ENCODE data around the gene CTXND1. TPM values are rescaled to one million over a fixed set of nuclear protein-coding genes. Genes with fewer than 3 reads are reported as not detected.

The CTXND1 gene
- polyA plus RNA-seq, 1 donor, result 11.0 TPM

DNA sequence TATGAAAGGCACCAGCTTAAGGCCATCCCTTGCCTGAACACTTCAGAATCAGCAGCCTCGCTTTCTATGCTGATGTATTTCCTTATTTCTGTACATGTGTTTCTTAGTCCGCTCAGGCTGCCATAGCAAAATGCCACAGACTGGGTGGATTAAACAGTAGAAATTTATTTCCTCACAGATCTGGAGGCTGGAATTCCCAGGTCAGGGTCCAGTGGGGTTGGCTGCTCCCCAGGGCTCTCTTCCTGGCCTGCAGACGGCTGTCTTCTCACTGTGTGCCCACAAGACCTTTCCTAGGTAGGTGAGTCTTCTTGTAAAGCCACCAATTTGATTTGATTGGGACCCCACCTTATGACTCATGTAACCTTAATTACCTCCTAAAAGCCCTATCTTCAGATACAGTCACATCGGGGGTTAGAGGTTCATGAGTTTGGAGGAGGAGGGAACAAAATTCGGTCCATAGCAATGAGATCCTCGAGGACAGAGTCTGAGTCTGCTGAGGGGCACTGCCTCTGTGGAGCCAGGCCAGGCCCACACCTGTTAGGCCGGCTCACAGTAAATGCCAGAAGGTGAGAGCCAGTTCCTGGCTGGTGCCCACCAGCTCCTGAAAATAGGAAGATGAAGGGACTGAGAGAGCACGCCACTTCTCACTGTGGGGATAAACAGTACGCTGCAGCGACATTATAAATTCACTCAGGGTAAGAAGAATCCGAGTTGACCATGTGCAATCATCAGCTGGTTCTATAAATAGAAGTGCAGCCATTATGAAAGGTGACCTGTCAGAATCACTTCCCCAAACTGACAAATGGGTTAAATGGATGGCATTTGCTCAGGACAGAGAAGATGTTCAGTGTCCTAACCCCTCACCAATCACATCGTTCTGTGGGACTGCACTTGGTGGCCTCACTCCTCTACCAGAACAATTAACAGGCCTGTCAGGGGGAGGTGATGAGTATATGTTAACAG lies 41.1 kb downstream of the CTXND1 start:
- DNase-seq, result no peak

DNA sequence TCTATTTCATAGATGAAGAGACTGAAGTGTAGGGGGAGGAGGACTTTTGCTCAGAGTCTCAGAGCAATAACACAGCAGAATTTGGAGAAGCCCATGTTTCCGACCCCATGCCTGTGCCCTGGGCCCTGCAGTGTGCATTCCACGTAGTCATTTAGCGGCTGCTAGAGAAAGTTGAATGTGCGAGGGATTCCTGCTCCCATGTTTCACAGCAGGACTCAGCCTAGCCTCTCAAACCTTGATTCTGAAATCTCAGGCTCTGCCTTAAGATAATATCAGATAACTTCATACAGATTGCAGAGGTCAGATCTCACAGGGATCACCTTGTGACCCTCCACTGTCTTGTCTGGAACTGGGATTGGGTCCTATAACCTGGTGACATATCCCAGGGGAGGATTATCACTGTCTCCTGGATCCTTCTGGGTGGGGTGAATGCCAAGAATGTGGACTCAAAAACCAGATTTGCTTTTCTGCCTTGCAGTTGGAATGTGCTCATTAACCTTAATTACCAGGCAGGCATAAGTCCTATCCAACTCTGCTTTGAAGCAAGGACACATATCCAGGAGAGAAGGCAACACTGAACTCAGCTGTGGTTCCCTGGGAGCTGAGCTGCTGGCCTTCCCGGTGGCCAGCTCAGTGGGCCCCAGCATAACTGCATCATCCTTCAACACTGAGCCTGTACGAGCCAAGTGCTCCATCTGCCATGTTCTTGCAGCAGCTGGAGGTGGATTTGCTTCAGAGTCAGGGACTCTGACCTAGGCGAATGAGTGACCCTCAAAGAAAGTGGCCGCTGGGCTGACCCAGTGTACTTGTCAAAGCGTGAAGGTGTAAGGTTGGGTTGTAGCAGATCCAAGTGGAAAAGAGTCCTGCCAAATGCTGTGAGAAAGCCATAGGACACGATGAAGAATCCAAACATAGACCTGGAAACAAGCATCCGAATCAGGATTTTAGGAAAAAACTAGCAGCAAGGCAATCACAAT lies 43.0 kb downstream of the CTXND1 start:
- DNase-seq, result no peak

DNA sequence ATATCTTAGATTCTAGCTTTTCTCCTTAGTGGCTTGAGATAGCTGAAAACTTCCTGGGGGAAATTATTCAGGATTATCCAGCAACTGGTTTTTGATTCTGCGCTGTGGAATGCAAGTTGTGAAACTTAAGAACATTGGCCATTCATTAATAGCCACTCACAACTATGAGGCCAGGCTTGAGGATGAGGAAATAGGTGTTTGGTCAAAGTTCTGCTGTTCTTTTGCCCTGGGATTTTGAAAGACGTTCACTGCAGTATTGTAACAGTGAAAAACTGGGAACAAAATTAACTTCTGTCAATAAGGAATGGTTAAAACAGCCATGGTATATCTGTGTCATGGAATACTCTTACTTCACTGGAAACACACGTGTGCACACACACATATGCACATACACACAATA lies 44.1 kb downstream of the CTXND1 start:
- no peak for DNase-seq

DNA sequence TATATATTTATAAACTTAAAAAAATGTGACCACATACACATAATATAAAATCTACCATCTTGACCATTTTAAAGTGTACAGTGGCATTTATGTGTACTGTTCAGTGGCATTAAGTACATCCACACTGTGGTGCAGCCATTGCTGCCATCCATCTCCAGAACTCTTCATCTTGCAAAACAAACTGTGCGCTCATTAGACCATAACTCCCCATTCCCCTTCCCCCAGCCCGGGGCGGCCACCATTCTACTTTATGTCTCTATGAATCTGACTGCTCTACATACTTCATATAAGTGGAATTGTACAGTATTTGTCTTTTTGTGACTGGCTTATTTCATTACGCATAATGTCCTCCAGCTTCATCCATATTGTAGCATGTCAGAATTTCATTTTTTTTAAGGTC lies 47.8 kb downstream of the CTXND1 start:
- DNase-seq, result no peak

DNA sequence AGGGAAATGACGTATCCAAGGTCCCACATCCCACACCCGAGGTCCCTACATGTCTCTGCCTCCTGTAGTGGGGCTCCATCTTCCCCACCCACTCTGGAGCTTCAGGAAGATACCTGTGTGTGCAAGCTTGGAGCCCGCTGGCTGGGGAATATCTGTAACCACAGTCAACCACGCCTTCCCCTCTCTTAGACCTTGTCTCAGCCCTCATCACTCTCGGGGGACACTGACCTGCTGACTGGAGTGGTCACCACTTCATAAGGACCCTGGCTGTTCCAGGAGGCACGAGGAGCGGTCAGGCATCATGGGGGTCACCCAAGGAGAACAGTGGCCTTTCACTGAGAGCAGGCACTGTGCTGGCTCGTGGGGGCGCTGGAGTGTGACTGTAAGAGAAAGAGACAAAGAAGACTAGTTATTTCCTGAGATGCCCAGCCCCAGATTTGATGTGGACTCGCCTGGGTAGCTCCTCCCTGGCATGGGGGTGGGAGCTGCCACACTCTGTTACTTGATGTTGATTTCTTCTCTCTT lies 48.6 kb downstream of the CTXND1 start:
- no peak for DNase-seq

DNA sequence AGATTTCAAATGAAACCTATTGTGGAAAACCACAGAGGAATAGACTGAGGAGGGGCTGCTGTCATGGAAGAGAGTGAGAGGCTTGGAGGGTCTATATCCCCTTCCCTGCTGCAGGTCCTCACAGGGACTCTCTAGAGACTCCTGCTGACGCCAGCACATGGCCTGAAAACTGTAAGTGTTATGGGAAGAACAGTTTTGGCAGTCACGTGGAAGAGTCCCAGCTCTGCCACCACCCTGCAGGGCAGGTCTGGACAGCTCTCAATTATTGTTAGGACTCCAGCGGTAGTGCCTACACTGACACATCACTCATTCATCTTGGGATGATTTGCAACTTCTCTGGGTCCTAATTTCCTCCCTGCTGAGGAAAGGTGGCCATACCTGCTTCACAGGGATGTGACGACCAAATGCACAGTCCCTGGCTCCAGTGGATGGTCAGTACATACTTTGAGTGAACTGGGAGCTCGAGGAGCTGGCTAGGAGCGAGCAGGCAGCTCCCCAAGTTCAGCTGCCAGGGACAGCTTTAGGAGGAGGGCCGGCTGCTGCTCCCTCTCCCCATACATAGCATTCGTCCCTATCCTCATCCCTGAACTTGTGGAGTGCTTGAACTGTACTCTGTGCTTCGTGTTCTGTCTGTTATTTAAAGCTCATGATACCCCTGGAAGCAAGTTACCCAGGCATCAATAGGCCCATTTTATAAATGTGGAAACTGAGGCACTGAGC lies 49.2 kb downstream of the CTXND1 start:
- DNase-seq, result no peak

DNA sequence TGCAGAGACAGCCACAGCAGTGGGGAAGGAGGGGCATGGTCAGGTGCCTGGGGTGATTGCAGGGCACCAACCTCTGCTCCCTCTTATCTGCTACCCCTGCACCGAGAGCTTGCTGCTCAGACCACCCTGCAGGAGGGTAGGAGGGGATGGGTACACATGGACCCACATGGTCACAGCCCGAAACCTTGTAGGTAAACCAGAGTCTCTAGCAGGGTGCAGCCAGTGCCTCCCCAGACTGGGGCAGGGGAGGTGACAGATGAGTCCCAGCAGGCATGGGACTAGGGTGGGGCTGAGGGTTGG lies 50.0 kb downstream of the CTXND1 start:
- DNase-seq, result no peak

DNA sequence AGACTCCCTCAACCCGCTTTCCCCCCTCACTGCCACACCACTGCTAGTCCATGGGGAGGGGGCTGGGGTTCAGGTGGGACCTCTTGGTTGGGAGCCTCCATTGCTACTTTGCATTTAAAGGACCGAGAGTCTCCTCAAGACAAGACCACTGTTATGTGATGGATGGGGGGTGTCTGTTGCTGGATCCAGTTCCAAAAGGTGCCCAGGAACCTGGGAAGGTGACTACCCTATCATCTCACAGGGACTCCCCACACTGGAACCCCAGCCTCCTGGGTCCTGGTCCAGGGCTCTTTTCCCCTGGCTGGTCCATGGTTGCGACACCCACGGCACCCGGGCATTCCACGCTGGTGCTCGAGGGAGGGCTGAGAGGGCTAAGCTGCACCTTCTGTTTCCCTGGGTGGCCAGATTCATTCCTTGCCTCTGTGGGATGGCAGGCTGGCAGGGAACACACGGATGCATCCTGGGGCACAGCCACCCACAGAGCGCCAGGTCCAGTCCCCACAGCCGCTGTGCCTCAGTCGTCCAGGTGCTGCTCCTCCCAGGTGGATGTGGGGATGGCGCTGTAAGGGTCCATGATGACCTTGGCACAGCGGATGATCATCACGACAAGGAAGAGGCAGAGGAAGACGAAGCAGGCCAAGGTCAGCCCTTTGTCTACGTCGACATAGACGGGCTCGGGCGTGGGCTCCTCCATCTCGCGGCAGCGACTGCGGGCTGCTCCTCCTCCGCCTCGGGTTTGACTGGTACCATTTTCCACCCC lies 50.6 kb downstream of the CTXND1 start:
- no peak for DNase-seq

DNA sequence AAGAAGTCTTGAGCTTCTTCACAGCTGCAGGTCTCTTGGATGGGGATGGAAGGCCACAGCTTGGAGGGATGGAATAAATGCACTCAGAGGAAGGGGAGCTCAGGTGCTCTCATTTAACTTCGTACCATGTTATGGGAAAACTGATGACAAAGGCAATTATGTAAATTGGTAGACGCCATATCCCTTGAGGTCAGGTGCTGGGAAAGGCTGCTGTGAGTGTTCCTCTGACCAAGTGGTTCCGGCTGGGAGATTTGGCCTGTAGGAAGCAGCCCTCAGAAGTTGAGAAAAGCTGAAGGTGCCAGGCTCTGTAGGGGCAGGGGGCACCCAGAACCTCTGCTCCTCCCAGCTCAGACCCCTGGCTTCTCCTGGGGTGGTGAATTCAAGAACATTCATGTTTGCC lies 52.1 kb downstream of the CTXND1 start:
- no peak for DNase-seq

DNA sequence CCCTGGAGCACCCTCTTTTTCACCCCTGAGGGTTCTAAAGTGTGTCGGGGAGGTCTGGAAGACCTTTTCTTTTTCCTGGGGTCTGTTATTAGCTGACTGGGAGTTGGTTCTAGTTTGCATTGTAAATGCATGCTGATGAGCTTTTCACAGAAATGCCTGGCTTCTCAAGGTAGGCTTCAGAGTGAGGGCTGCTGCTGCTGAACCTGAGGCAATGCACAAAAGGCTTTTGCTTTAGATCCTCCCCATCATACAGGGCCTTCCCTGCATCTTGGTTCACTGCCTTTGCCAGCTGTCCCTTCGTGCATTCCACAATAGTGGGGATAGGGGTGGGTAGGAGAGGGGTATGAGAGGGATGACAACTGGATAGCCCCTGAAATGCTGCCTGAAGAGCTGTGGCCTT lies 52.6 kb downstream of the CTXND1 start:
- DNase-seq, result no peak

DNA sequence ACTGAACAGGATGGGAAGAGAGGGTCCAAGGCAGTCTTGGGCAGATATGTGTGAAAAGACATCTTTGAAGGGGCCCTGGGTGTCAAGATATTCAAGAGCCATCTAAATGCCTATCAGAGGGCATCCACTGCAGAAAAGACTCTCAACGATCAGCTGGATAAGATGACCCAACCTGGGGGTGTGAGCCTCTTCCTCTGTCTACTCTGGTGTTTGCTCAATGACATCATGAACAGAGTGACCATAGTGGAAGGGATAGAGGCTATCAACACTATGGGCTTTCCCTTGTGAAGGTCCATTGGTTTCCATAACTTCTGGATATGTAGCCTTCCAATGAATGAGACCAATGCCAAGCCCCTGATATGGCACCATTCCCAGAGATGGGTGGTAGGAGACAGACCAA lies 57.1 kb downstream of the CTXND1 start:
- no peak for DNase-seq

DNA sequence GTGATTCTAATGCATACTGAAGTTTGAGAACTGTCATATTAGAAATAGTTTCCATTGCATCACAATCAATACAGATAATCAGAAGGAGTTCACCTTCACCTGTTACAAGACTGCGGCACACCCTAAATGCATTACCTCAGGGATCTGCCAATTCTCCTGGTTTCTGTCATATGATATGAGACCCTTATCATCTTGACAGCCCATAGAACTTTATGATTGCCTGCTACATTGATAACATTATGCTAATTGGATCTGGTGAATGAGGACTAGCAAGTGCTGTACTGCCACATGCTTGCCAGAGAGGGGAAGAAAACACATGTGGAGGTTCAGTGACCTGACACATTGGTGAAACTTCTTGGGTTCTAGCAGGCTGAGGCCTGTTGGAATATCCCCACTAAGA lies 57.8 kb downstream of the CTXND1 start:
- DNase-seq, result no peak

DNA sequence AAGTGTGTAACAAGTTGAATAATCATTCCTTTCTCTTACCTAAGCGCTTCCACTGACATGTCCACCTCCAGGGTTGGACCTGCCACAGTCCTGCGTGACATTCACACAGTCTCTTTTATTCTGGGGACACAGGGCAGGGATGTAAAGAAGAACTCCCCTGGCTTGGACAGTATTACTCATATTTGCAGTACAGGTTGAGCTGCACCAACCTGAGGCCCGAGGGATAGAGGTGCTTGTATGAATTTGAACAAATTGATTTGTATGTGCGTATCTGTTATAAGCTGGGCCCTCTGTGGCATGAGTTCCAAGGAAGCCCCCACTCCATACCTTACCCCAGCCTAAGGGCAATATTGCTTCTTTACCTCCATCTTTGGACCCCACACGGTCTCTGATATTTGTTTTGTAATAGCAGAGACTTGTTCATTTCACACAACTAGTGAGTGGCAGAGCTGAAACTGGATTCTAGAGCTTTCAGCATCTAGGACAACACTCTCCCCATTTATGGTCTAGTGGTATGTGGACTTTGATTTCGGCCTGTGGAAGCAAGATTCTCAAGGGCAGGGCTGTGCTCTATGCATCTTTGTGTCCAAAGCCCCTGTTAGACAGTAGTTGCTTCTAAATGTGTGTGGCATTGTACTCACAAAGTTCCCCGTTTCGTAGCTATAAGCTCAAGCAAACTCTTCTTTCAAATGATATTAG lies 60.0 kb downstream of the CTXND1 start:
- no peak for DNase-seq

DNA sequence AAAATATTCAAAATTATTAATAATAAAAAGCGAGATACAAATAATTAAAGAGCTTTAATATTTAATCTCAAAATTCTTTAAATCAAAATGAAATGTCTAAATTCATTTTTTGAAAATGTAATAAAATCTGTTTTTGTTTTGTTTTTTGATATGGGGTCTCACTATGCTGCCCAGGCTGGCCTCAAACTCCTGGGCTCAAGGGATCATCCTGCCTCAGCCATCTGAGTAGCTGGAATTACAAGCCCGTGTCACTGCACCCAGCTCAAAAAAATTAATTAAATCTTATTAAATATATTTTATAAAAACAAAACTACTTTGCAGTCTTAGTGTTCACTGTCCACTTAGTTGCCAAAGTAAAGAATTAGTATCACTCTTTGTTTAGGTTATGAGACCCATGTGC lies 60.8 kb downstream of the CTXND1 start:
- no peak for DNase-seq

DNA sequence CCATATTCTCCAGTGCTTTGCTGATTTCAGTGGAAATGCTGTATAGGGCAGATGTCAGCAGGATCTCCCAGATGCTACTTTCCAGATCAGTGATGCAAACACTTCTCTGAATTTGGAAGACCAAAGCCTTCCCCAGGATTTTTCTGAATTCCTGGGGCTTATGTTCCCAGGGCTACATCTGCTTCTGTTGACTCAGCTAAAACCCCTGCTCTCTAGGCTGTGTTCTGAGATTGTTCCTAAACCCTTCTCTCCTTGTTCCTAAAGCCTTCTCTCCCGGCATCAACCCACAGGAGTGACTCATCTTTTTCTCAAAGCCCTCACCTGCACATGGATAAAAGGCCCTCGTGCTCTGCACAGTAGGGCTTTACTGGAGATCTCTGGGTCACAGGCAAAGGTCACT lies 63.8 kb downstream of the CTXND1 start:
- no peak for DNase-seq

DNA sequence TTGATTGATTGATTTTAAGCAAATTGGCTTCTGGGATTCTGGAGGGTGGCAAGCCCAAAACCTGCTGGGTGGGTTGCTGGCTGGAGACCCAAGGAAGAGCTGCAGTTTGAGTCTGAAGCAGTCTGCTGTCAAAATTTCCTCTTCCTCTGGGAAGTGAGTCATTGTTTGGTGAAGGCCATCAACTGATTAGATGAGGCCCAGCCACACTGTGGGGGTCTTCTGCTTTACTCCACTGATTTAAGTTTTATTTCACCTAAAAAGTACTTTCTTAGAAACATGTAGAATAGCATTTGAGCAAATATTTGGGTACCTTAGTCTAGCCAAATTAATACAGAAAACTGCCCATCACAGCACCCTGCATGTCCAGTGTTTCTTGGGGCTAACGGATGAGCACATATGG lies 65.4 kb downstream of the CTXND1 start:
- DNase-seq, result no peak

DNA sequence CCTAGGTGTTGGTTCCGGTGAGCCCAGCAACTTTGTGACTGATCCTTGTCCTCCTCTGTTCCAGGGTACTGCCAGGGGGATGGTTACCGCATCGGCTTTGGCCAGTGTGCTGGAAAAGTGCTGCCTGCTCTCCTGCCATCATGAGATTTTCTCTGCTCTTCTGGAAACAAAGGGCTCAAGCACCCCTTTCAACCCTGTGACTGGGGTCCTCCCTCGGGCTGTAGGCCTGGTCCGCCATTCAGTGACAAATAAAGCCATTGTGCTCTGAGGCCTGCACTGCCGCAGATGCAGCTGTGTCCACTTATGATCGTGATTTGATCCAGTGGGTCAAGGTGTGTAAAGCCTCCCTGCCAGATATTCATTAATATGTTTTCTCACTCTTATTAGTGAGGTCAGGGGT lies 65.9 kb downstream of the CTXND1 start:
- DNase-seq, result no peak

DNA sequence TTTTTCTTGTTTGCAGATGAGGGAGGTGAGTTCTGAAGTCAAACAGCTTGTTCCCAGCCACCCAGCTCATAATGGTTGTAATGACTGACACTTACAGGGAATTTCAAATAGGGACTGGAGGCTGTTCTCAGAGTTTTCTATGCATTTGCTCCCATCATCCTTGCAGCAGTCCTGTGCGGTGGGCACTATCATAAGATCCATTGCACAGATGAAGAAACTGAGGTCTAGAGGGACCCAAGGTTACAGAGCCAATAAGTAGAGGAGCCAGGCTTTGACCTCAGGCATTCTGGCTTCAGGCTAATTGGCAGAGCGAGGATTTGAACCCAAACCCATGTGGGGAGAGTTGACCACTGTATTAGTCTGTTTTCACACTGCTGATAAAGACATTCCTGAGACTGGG lies 66.9 kb downstream of the CTXND1 start:
- DNase-seq, result no peak

DNA sequence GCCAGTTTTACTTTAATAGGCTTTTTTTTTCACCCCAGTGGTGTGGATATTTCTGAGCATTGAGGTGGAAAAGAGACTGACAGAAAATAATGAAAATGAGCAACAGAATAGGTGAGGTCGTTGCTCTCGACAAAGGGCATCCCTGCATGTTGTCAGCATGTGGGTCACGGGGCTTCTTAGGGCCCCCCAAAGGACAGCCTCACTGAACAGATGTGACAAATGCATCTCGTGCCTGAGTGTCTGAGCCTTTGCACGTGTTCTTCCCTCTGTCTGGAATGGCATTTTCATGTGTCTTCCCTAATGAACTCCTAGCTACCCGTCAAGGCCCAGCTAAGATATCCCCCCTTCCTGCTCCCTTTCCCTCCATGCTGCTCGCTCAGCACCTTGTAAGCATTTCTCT lies 67.5 kb downstream of the CTXND1 start:
- no peak for DNase-seq

DNA sequence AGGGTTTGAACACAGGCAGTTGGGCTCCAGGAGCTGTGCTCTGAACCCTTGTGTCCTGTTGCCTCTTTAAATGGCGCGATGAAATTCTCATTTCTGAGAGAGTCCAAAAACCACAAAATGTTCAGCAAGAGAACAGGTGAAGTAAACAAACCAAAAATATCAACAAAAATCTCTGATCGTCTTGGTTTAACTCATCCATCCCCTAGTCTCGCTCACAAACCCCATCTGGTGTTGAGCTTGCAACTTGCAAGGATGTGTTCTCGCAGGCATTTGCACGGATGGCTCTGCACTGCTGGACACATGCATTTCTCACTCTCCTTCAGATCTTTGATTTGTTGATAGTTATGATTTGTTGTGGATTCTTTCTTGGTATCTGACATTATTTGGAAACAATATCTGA lies 68.1 kb downstream of the CTXND1 start:
- DNase-seq, result no peak

DNA sequence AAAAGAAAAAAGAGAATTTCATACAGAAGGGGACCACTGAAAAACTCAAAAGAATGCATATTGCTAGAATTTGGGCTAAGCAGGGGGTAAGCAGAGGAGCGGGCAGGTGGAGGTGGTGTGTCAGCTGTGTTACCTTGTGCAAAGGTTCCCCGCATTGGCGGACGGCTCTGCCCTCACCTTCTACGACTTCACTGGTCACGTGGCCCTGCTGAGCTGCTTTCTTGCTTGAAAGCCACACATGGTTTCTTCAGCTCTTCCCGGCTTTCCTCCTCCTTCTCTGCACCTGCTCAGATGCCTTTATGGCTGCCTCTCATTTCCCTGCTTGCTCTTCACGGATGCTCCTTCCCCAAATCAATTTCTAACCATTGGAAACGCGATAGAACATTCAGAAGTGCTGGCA lies 68.7 kb downstream of the CTXND1 start:
- no peak for DNase-seq
